ENCODE data around the gene RAD51B. TPM values are rescaled to one million over a fixed set of nuclear protein-coding genes. Genes with fewer than 3 reads are reported as not detected.

RAD51B gene
- polyA plus RNA-seq, 1 donor (not counting 4 experiments of a cell fraction or from before 2014, with no cell fraction given), result 13.3 TPM

- Histone ChIP-seq H3K9me1 (ENCODE audit: control insufficient read depth, extremely low read depth, insufficient read depth, low read length) (no peaks in the 10 kb centered on the region), H3K27ac (ENCODE audit: control insufficient read depth, insufficient read depth, low read length) (no peak overlapping the region), H2AFZ (ENCODE audit: control insufficient read depth, low read length) (no peak overlapping the region), H3K36me3 (ENCODE audit: control insufficient read depth in 2 of 2, extremely low read depth in 1 of 2, insufficient read depth in 2 of 2, low read length in 2 of 2) (no peaks in the 10 kb centered on the region), H3K9me3 (ENCODE audit: control insufficient read depth, low read depth, low read length) (peaks cover 2% of the 10 kb centered on the region), H3K27me3 (ENCODE audit: control insufficient read depth, extremely low read depth, insufficient read depth, low read length) (no peaks in the 10 kb centered on the region), H4K20me1 (ENCODE audit: control insufficient read depth, extremely low read depth, insufficient read depth, low read length) (no peaks in the 10 kb centered on the region), H3K4me3 (ENCODE audit: control insufficient read depth in 2 of 3, extremely low read depth in 1 of 3, insufficient read depth in 2 of 3, low read depth in 1 of 3, low read length in 3 of 3) (no peak overlapping the region), H3K4me1 (ENCODE audit: control insufficient read depth, extremely low read depth, insufficient read depth, low read length) (peaks cover 4% of the 10 kb centered on the region), H3K4me2 (ENCODE audit: control insufficient read depth, extremely low read depth, insufficient read depth, low read depth, low read length) (no peak overlapping the region), H3K79me2 (ENCODE audit: control insufficient read depth, insufficient read depth, low read length) (no peaks in the 10 kb centered on the region), H3K9ac (ENCODE audit: control insufficient read depth, extremely low read depth, insufficient read depth, low read length) (no peak overlapping the region)
- DNase-seq (ENCODE audit: low read depth, low spot score), result no peak
- TF ChIP-seq CTCF (optimal IDR thresholded peaks at IDR 0.05 in 1 of 3, IDR thresholded peaks at IDR 0.05 in 1 of 3, conservative IDR thresholded peaks at IDR 0.05 in 1 of 3; ENCODE audit: extremely low read depth in 1 of 3, insufficient read depth in 2 of 3, low read length in 3 of 3), result no peak
- TF ChIP-seq EZH2 (IDR thresholded peaks at IDR 0.05; ENCODE audit: low read length), result no peak
- no peak for FAIRE-seq
- dilution Hi-C loops (cut with MboI; ENCODE audit: extremely low pct_ligation_motif_present, low sequenced_read_pairs), result no loop called here
Observed at GRCh38 chr14:68306265-68306933, 486.8 kb downstream of the RAD51B start.

- Histone ChIP-seq H3K36me3 (ENCODE audit: control insufficient read depth in 2 of 2, extremely low read depth in 1 of 2, insufficient read depth in 2 of 2, low read length in 2 of 2) (no peaks in the 10 kb centered on the region), H3K9ac (ENCODE audit: control insufficient read depth, extremely low read depth, insufficient read depth, low read length) (no peak overlapping the region), H3K79me2 (ENCODE audit: control insufficient read depth, insufficient read depth, low read length) (no peaks in the 10 kb centered on the region), H3K27ac (ENCODE audit: control insufficient read depth, insufficient read depth, low read length) (no peak overlapping the region), H3K9me3 (ENCODE audit: control insufficient read depth, low read depth, low read length) (no peaks in the 10 kb centered on the region), H2AFZ (ENCODE audit: control insufficient read depth, low read length) (no peak overlapping the region), H4K20me1 (ENCODE audit: control insufficient read depth, extremely low read depth, insufficient read depth, low read length) (no peaks in the 10 kb centered on the region), H3K4me2 (ENCODE audit: control insufficient read depth, extremely low read depth, insufficient read depth, low read depth, low read length) (no peak overlapping the region), H3K4me3 (ENCODE audit: control insufficient read depth in 2 of 3, extremely low read depth in 1 of 3, insufficient read depth in 2 of 3, low read depth in 1 of 3, low read length in 3 of 3) (no peak overlapping the region), H3K4me1 (ENCODE audit: control insufficient read depth, extremely low read depth, insufficient read depth, low read length) (peaks cover 4% of the 10 kb centered on the region), H3K27me3 (ENCODE audit: control insufficient read depth, extremely low read depth, insufficient read depth, low read length) (no peaks in the 10 kb centered on the region), H3K9me1 (ENCODE audit: control insufficient read depth, extremely low read depth, insufficient read depth, low read length) (no peaks in the 10 kb centered on the region)
- DNase-seq (ENCODE audit: low read depth, low spot score) (no peak), FAIRE-seq (peak; percentile 23)
- TF ChIP-seq EZH2 (IDR thresholded peaks at IDR 0.05; ENCODE audit: low read length) (no peak), CTCF (optimal IDR thresholded peaks at IDR 0.05 in 1 of 3, IDR thresholded peaks at IDR 0.05 in 1 of 3, conservative IDR thresholded peaks at IDR 0.05 in 1 of 3; ENCODE audit: extremely low read depth in 1 of 3, insufficient read depth in 2 of 3, low read length in 3 of 3) (no peak)
- dilution Hi-C loops (cut with MboI; ENCODE audit: extremely low pct_ligation_motif_present, low sequenced_read_pairs), result no loop called here
Observed at GRCh38 chr14:68306934-68307789, 487.6 kb downstream of the RAD51B start.

All from keratinocyte (primary cell).